22Rv1 (cell line): ENCODE measurements around the gene DHRS4.
"Not testable (repeated sequence)": the region's sequence is repeated elsewhere in the genome, so short reads cannot be mapped to it uniquely, and the experiment has no call there.

Experiments
- ZFX ChIP-seq: fragments of 450-650 bp; IDR thresholded peaks from 2 replicates; pipeline ENCODE4 v1.6.1; 2017; ENCODE audit warnings: antibody characterized with exemption, borderline replicate concordance
- TF ChIP-seq, protein P1 (sequence below): fragments of 450-650 bp; IDR thresholded peaks from 2 replicates; pipeline ENCODE4 v1.5.1; 2017; ENCODE audit warnings: mild to moderate bottlenecking

DNA sequence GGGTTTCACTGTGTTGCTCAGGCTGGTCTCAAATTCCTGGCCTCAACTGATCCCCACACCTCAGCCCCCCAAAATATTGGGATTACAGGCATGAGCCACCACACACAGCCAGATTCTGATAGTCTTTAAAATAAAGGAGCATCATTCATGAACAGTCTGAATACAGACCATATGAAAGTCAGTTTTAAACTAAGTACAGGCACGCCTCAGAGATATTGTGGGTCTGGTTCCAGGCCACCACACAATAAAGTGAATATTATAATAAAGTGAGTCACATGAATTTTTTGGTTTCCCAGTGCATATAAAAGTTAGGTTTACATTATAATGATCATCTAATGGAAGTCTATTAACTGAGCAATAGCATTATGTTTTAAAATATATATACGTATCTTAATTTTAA, 43.3 kb downstream of the DHRS4 start:
- TF ChIP-seq, protein P1, sequence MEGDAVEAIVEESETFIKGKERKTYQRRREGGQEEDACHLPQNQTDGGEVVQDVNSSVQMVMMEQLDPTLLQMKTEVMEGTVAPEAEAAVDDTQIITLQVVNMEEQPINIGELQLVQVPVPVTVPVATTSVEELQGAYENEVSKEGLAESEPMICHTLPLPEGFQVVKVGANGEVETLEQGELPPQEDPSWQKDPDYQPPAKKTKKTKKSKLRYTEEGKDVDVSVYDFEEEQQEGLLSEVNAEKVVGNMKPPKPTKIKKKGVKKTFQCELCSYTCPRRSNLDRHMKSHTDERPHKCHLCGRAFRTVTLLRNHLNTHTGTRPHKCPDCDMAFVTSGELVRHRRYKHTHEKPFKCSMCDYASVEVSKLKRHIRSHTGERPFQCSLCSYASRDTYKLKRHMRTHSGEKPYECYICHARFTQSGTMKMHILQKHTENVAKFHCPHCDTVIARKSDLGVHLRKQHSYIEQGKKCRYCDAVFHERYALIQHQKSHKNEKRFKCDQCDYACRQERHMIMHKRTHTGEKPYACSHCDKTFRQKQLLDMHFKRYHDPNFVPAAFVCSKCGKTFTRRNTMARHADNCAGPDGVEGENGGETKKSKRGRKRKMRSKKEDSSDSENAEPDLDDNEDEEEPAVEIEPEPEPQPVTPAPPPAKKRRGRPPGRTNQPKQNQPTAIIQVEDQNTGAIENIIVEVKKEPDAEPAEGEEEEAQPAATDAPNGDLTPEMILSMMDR = not testable (repeated sequence)
- TF ChIP-seq ZFX = not testable (repeated sequence)
